ENCODE data around the gene FAM131A. TPM values are rescaled to one million over a fixed set of nuclear protein-coding genes. Genes with fewer than 3 reads are reported as not detected.

FAM131A gene
- total and polyA plus RNA-seq, 10 of the 15 experiments (the other 5 are each of a cell fraction or from before 2014, with no cell fraction given) = 0.31 to 4.5 (median 1.5) TPM

GRCh38 chr3:184335661-184336546 lies 1.5 kb upstream of the FAM131A start (continued):
- TF ChIP-seq PBX3 (IDR thresholded peaks at IDR 0.05; ENCODE audit: insufficient replicate concordance, low read depth, low read length) (no peak), ZZZ3 (IDR thresholded peaks at IDR 0.05; ENCODE audit: control insufficient read depth, insufficient read length, low read depth) (no peak), SUPT20H (IDR thresholded peaks at IDR 0.05; ENCODE audit: borderline replicate concordance, control insufficient read depth, low read depth, low read length) (no peak), ZBTB33 (IDR thresholded peaks at IDR 0.05) (no peak), SMAD5 (IDR thresholded peaks at IDR 0.05; ENCODE audit: low read depth) (peak; percentile 61; the same call in 1 of the 2 replicates), ZBTB4 (CRISPR knock-in tag; IDR thresholded peaks at IDR 0.05) (no peak), MYC (IDR thresholded peaks at IDR 0.05; ENCODE audit: insufficient read depth, insufficient read length, insufficient replicate concordance, low read length, severe bottlenecking) (no peak), CBX5 (IDR thresholded peaks at IDR 0.05; ENCODE audit: low read depth) (0 out of 2 replicates have a peak, but pooled peaks have one; percentile 61), MAX (IDR thresholded peaks at IDR 0.05; ENCODE audit: low read depth, low read length) (no peak), CUX1 (IDR thresholded peaks at IDR 0.05; ENCODE audit: insufficient replicate concordance, low read depth, low read length) (no peak), BCL11A (IDR thresholded peaks at IDR 0.05; ENCODE audit: low read depth, low read length) (no peak), CHD4 (IDR thresholded peaks at IDR 0.05) (no peak), GABPA (IDR thresholded peaks at IDR 0.05; ENCODE audit: low read depth) (no peak), POLR2AphosphoS2 (IDR thresholded peaks at IDR 0.05; ENCODE audit: low read depth, low read length) (peak; percentile 93), SUZ12 (IDR thresholded peaks at IDR 0.05; ENCODE audit: unreplicated experiment) (no peak)
